Measurements from ENCODE around the gene MYOZ1.

GRCh38 chr10:73653195-73653594 is 11.9 kb upstream of the MYOZ1 start:
- TF ChIP-seq CTCF (IDR thresholded peaks at IDR 0.05) = no peak
- no peak for TF ChIP-seq POLR2A (IDR thresholded peaks at IDR 0.05)

All from adrenal gland (tissue), 5 donors.